Activated CD4-positive, alpha-beta T cell treated with anti-CD3 and anti-CD28 coated beads for 36 hours (primary cell): ENCODE measurements around the gene ZNF462. TPM values are rescaled to one million over a fixed set of nuclear protein-coding genes. Genes with fewer than 3 reads are reported as not detected.

ENCODE experiments used
- ATAC-seq: fragments of 200-7000 bp; cut with Tn5 transposase; one replicate; pipeline ENCODE4 v1.10.0; 2021; ENCODE audit warnings: mild to moderate bottlenecking, moderate library complexity
- CTCF ChIA-PET: fragments of 350-600 bp; sonication (Branson Sonifier 250); formaldehyde crosslinking; loops from one replicate; lab custom pipeline; 2021; ENCODE audit warnings: antibody characterized with exemption; lab: Charles Lee
- POLR2A ChIA-PET: fragments of 350-600 bp; sonication (Branson Sonifier 250); formaldehyde crosslinking; loops from one replicate; lab custom pipeline; 2021; ENCODE audit warnings: antibody characterized with exemption, inconsistent platforms; lab: Charles Lee
- DNase-seq: peaks from one replicate; pipeline ENCODE4 v3.0.0-alpha.2; 2020
- H3K27ac Mint-ChIP-seq: one replicate; pipeline ENCODE4 v1.8.0; 2021; ENCODE audit warnings: mixed read lengths
- H3K27me3 Mint-ChIP-seq: one replicate; pipeline ENCODE4 v1.8.0; 2021; ENCODE audit warnings: mixed read lengths
- H3K36me3 Mint-ChIP-seq: one replicate; pipeline ENCODE4 v1.8.0; 2021; ENCODE audit warnings: low read depth, mixed read lengths
- H3K4me1 Mint-ChIP-seq: one replicate; pipeline ENCODE4 v1.8.0; 2021; ENCODE audit warnings: mixed read lengths
- H3K4me3 Mint-ChIP-seq: one replicate; pipeline ENCODE4 v1.8.0; 2021; ENCODE audit warnings: mild to moderate bottlenecking, moderate library complexity, mixed read lengths
- H3K9me3 Mint-ChIP-seq: one replicate; pipeline ENCODE4 v1.8.0; 2021; ENCODE audit warnings: low read depth, mixed read lengths
- intact Hi-C, 2 experiments: fragments of 100-400 bp; cut with DNase I in 1 of 2; cut with micrococcal nuclease in 1 of 2; formaldehyde crosslinking; loops; one replicate each; pipeline versions ENCODE4 v1.14.2 to v1.15.1; 2022 to 2024; cut with DNase I, micrococcal nuclease
- total RNA-seq, 2 experiments: library from RNA; stranded (reverse); gene quantifications; one replicate each; pipeline ENCODE4 v1.2.3, GENCODE V29; 2021

The ZNF462 gene
- total RNA-seq, 2 experiments from 2014 or later: 0.27 to 0.42 TPM

DNA sequence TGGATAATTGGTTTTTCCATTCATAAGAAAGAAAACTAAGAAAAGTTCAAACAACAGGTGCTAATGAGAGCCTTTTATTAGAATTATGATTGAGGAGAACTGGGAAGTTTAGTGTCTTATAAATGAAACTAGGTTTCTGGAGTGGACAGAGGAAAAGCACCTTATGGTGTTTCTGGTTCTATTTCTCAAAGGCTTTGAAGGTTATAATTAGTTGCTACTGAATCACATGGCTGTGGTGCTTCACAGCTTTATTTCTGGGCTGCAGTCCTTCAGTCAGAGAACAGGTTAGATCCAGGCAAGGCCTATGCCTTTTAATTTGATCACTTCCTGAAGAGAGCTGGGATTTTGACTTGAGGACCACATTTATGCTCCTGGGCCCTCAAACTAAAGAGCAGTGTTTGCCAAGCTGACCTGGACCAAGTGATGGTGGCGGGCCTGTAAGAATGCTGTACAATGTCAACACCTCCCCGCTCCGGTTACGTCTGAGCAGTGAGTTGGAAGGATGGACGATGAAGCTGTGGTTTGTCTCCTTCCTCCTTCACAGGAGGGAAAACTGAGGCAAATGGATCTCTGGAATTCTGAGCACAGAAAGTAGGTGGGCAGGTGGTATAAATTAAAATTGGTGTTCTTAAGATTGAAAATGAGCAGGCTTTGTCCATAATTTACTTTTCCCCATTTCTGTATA is 56.0 kb downstream of the ZNF462 start:
- H3K4me3 Mint-ChIP-seq: no peak overlapping the region
- intact Hi-C loops: no loop called here
- POLR2A ChIA-PET: no interaction called here
- peaks cover 16% of the 10 kb centered on the region for H3K4me1 Mint-ChIP-seq
- CTCF ChIA-PET: no interaction called here
- H3K36me3 Mint-ChIP-seq: no peaks in the 10 kb centered on the region
- DNase-seq (no peak), ATAC-seq (no peak)
- H3K27ac Mint-ChIP-seq: no peak overlapping the region
- H3K9me3 Mint-ChIP-seq: no peaks in the 10 kb centered on the region
- H3K27me3 Mint-ChIP-seq: no peaks in the 10 kb centered on the region

DNA sequence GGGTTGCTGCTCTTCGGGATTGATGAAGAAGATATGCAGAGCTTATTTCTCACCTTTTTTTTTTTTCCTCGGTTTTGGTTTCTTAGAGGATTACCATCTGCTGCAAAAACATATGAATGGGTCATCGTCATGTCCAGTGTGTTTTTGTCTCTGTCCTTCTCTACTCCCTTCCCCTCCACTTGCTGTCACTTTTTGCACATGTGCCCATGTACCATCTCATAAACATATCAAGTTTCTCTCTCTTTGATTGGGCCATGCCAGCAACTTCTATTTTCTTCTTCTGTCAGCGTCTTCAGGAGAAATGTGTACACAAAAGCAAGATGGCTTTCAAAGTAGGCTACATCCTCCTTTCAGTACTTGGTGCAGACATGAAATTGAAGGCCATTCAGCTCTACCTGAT is 57.1 kb downstream of the ZNF462 start:
- intact Hi-C loops: no loop called here
- no peak overlapping the region for H3K27ac Mint-ChIP-seq
- peaks cover 16% of the 10 kb centered on the region for H3K4me1 Mint-ChIP-seq
- H3K27me3 Mint-ChIP-seq: no peaks in the 10 kb centered on the region
- ATAC-seq: no peak
- peaks cover 6% of the 10 kb centered on the region for H3K9me3 Mint-ChIP-seq
- no peak for DNase-seq
- ChIA-PET CTCF (no interaction called here), POLR2A (interaction anchor here (0.7 kb wide), 1 partner anchor 469 kb away, joined by 7 read pairs; no protein-coding TSS in a partner anchor)
- no peaks in the 10 kb centered on the region for H3K36me3 Mint-ChIP-seq
- no peak overlapping the region for H3K4me3 Mint-ChIP-seq

DNA sequence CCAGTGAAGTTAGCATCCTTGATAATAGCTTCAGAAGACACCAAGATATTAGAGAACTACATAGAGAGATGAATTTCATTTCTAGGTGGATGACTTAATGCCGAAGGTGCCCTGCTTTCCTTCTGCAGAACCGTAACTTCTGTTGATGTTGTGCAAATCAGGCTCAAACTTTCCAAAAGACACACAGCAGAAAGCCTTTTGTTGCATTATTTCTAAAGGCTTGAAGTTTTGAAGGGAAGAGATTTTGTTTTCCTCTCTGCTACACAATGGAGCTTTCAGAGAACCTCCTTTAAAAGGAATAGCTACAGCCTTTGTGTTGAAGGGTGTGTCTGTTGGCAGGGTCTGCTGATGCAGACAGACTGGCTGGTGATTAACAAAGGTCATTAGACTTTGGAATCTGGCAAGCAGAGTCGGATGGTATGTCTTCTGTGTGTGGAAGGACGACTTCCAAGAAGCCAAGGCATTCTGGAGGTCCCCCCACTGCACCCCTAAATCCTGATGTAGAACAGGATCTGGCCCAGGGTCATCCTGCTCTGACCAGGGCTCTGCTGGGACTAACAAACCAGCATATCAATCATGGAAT is 57.8 kb downstream of the ZNF462 start:
- ChIA-PET POLR2A (no interaction called here), CTCF (no interaction called here)
- H3K9me3 Mint-ChIP-seq: peaks cover 8% of the 10 kb centered on the region
- no peaks in the 10 kb centered on the region for H3K36me3 Mint-ChIP-seq
- no peak for DNase-seq
- no peak for ATAC-seq
- H3K27me3 Mint-ChIP-seq: no peaks in the 10 kb centered on the region
- intact Hi-C loops: no loop called here
- H3K4me1 Mint-ChIP-seq: peaks cover 16% of the 10 kb centered on the region
- H3K4me3 Mint-ChIP-seq: no peak overlapping the region
- peak overlapping the region; percentile 52 for H3K27ac Mint-ChIP-seq

DNA sequence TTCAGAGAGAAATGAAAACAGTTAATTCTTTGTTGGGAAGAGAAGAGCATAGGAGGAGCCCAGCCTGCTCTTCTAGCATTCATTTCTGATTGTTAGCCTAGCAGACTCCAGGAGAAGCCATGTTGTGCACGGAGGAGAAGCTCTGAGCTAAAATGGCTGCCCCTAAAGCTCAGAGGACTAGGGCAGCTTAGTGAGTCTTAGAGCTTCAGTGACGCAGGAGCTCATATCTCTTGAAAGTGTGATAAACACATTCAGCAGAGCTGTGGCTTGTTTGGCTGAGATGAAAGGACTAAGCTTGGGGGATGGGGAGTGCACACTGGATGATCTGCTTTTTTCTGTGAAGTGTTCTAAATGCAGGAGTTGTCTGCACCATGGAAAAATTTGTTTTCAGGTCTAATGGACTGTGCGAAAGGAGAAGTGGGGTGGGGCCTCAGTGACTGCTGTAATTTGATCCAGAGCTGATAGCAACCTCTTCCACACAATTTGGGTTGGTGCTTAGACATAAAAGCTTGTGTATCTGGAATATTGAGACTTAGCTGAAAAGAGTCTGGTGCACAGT is 58.5 kb downstream of the ZNF462 start:
- peak; percentile 35 for DNase-seq
- intact Hi-C loops: no loop called here
- Mint-ChIP-seq H3K27me3 (no peaks in the 10 kb centered on the region), H3K9me3 (peaks cover 9% of the 10 kb centered on the region), H3K4me1 (peaks cover 14% of the 10 kb centered on the region), H3K4me3 (no peak overlapping the region), H3K27ac (peak overlapping the region; percentile 52), H3K36me3 (no peaks in the 10 kb centered on the region)
- CTCF ChIA-PET: interaction anchor here (1.1 kb wide), 1 partner anchor 33 kb away, joined by 5 read pairs; no protein-coding TSS in a partner anchor
- peak; percentile 98 for ATAC-seq
- POLR2A ChIA-PET: no interaction called here

DNA sequence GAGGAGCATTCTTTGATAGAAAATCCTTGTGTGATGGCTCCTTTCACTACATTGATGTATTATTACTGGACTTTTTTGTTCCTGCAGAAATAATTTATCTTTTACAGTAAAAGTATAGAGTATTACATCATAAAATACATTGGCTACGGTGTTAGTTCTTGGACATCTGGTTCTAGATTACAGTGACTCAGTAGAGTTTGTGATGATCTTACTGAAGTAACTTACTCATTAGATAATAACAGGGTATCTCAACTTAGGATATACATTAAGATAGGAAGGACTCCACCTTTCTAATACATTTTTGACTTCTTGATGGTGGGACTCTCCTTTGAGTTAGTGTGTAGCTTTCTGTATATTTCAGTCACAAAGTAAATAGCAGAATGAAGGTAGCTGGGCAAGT is 59.1 kb downstream of the ZNF462 start:
- ATAC-seq (no peak), DNase-seq (no peak)
- Mint-ChIP-seq H3K4me1 (peaks cover 14% of the 10 kb centered on the region), H3K27ac (no peak overlapping the region), H3K27me3 (no peaks in the 10 kb centered on the region), H3K4me3 (no peak overlapping the region), H3K36me3 (no peaks in the 10 kb centered on the region), H3K9me3 (peaks cover 9% of the 10 kb centered on the region)
- ChIA-PET POLR2A (no interaction called here), CTCF (interaction anchor here (1.1 kb wide), 1 partner anchor 33 kb away, joined by 5 read pairs; no protein-coding TSS in a partner anchor)
- intact Hi-C loops: no loop called here

DNA sequence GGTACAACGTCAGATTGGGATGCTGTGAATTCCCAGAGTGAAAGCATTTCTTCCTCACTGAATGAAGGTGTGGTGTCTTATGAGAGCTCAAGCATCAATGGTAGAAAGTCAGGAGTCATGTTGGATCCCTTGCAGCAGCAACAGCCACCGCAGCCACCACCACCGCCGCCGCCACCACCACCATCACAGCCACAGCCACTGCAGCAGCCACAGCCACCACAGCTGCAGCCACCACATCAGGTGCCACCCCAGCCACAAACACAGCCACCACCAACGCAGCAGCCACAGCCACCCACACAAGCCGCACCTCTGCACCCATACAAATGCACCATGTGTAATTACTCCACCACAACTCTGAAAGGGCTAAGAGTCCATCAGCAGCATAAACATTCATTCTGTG is 62.4 kb downstream of the ZNF462 start:
- H3K4me3 Mint-ChIP-seq: no peak overlapping the region
- H3K36me3 Mint-ChIP-seq: no peaks in the 10 kb centered on the region
- no peak overlapping the region for H3K27ac Mint-ChIP-seq
- ChIA-PET CTCF (no interaction called here), POLR2A (no interaction called here)
- peaks cover 9% of the 10 kb centered on the region for H3K9me3 Mint-ChIP-seq
- intact Hi-C loops: no loop called here
- ATAC-seq: no peak
- H3K4me1 Mint-ChIP-seq: peaks cover 11% of the 10 kb centered on the region
- no peaks in the 10 kb centered on the region for H3K27me3 Mint-ChIP-seq
- DNase-seq: no peak

DNA sequence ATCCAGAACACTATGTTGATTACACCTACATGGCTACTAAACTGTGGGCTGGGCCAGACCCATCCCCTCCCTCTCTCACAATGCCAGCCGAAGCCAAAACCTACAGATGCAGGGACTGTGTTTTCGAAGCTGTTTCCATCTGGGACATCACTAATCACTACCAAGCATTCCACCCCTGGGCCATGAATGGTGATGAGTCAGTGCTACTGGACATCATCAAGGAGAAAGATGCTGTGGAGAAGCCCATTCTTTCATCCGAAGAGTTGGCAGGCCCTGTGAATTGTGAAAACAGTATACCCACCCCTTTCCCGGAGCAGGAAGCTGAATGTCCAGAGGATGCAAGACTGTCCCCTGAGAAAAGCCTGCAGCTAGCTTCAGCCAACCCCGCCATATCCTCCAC is 65.0 kb downstream of the ZNF462 start:
- DNase-seq: no peak
- Mint-ChIP-seq H3K27ac (no peak overlapping the region), H3K36me3 (no peaks in the 10 kb centered on the region), H3K27me3 (no peaks in the 10 kb centered on the region), H3K4me1 (no peaks in the 10 kb centered on the region), H3K4me3 (no peak overlapping the region), H3K9me3 (peaks cover 9% of the 10 kb centered on the region)
- intact Hi-C loops: no loop called here
- ChIA-PET POLR2A (no interaction called here), CTCF (no interaction called here)
- no peak for ATAC-seq

DNA sequence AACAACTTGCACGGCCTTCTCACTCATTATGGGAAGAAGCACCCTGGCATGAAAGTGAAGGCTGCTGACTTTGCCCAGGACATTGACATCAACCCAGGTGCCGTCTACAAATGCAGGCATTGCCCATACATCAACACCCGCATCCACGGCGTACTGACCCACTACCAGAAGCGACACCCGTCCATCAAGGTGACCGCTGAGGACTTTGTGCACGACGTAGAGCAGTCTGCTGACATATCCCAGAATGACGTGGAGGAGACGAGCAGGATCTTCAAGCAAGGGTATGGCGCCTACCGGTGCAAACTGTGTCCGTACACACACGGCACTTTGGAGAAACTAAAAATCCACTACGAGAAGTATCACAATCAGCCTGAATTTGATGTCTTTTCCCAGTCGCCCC is 65.4 kb downstream of the ZNF462 start:
- no peaks in the 10 kb centered on the region for H3K36me3 Mint-ChIP-seq
- ChIA-PET POLR2A (no interaction called here), CTCF (no interaction called here)
- ATAC-seq (no peak), DNase-seq (no peak)
- H3K4me3 Mint-ChIP-seq: no peak overlapping the region
- H3K27me3 Mint-ChIP-seq: no peaks in the 10 kb centered on the region
- intact Hi-C loops: no loop called here
- H3K27ac Mint-ChIP-seq: no peak overlapping the region
- peaks cover 9% of the 10 kb centered on the region for H3K9me3 Mint-ChIP-seq
- H3K4me1 Mint-ChIP-seq: no peaks in the 10 kb centered on the region

DNA sequence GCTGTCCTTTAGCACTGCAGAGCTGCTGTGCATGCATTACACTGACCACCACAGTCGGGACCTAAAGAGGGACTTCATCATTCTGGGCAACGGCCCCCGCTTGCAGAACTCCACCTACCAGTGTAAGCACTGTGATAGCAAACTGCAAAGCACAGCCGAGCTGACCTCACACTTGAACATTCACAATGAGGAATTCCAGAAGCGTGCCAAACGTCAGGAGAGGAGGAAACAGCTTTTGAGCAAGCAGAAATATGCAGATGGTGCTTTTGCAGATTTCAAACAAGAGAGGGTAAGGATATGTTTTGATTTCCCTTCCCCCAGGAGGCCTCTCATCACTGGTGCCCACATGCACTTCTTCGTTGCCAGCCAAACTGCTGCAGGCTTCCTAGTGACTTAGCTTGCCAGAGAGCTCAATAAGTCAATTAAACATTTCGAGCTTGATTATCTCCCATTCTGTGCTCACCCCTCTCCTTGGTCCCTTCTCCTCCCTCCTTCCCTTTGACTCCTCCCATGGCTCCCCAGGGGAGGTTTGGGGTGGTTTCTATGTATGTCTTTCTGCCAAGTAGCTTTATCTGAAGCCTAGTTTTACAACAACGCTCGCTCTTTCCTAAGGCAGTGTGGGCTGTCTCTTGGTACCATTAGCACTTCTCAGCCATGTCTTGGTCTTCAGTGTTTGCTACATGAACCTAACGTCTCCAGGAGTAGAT is 66.7 kb downstream of the ZNF462 start:
- Mint-ChIP-seq H3K4me1 (no peaks in the 10 kb centered on the region), H3K27me3 (no peaks in the 10 kb centered on the region), H3K36me3 (no peaks in the 10 kb centered on the region), H3K27ac (no peak overlapping the region), H3K9me3 (peaks cover 7% of the 10 kb centered on the region), H3K4me3 (no peak overlapping the region)
- ChIA-PET POLR2A (no interaction called here), CTCF (interaction anchor here (0.7 kb wide), 1 partner anchor 1048 kb away, joined by 3 read pairs; no protein-coding TSS in a partner anchor)
- ATAC-seq: no peak
- DNase-seq: no peak
- intact Hi-C loops: no loop called here

DNA sequence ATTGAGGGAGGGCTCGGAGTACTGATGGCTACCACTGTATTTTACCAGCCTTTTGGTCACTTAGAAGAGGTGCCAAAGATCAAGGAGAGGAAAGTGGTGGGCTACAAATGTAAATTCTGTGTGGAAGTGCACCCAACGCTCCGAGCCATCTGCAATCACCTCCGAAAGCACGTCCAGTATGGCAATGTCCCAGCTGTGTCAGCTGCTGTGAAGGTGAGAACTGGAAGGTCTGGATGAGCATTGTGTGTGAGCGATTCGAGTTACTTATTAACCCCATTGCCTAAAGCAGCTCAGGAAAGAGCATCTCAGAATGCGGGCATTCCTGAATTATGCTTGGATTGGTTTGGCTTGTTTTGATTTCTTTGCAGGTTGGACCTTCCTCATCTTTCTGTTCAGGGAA is 67.5 kb downstream of the ZNF462 start:
- ChIA-PET CTCF (no interaction called here), POLR2A (no interaction called here)
- DNase-seq (no peak), ATAC-seq (no peak)
- intact Hi-C loops: no loop called here
- Mint-ChIP-seq H3K4me3 (no peak overlapping the region), H3K27ac (no peak overlapping the region), H3K4me1 (no peaks in the 10 kb centered on the region), H3K36me3 (no peaks in the 10 kb centered on the region), H3K27me3 (no peaks in the 10 kb centered on the region), H3K9me3 (peaks cover 3% of the 10 kb centered on the region)

DNA sequence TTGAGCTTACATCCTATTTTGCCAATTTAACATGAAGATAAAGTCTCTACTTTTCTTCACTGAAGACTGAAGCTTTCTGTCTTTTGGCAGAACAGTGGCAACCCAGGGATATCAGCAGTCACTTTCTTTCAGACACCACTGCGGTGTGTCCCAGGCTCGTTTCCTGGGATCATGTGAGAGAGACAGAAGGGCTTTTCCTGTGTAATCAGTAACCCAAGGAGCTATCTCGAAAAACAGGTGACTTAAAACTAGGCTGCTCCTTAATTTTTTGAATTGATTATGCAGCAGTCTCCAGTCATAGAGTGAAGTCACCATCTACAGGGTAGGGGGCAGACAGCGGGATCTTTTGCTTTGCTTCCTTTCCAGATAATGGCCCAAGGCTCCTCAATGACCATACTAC is 68.5 kb downstream of the ZNF462 start:
- intact Hi-C loops: no loop called here
- no peak for ATAC-seq
- Mint-ChIP-seq H3K36me3 (no peaks in the 10 kb centered on the region), H3K27me3 (no peaks in the 10 kb centered on the region), H3K9me3 (no peaks in the 10 kb centered on the region), H3K4me1 (no peaks in the 10 kb centered on the region), H3K27ac (no peak overlapping the region), H3K4me3 (no peak overlapping the region)
- ChIA-PET POLR2A (no interaction called here), CTCF (interaction anchor here (0.7 kb wide), 1 partner anchor 29 kb away, joined by 4 read pairs; no protein-coding TSS in a partner anchor)
- no peak for DNase-seq
